Panc1 (cell line): ENCODE measurements around the gene CPS1. TPM values are rescaled to one million over a fixed set of nuclear protein-coding genes. Genes with fewer than 3 reads are reported as not detected.

Experiments
- ATAC-seq: fragments of 200-7000 bp; cut with Tn5 transposase; 2 replicates; pipeline ENCODE4 v1.9.1; 2020; ENCODE audit warnings: mild to moderate bottlenecking, moderate library complexity
- BruUV-seq: library from RNA; stranded (reverse); fragments of 400-500 nt; replicated peaks from 2 replicates; lab custom pipeline; 2021; lab: Mats Ljungman, UMichigan
- CTCF ChIA-PET: fragments of 300-600 bp; sonication (Branson Sonifier 250); formaldehyde crosslinking; loops from one replicate; lab custom pipeline; 2022; ENCODE audit warnings: antibody characterized with exemption; lab: Charles Lee
- POLR2A ChIA-PET: fragments of 300-600 bp; sonication (Branson Sonifier 250); formaldehyde crosslinking; loops from one replicate; lab custom pipeline; 2022; ENCODE audit warnings: antibody characterized with exemption; lab: Charles Lee
- DNase-seq: peaks from one replicate; pipeline ENCODE4 v3.0.0-alpha.2; 2010; ENCODE audit warnings: low read depth, low spot score
- H3K27ac ChIP-seq: 2 replicates; pipeline ENCODE4 v1.5.1; 2011; ENCODE audit warnings: mild to moderate bottlenecking, low read length, inconsistent platforms
- H3K27me3 ChIP-seq: fragments of 200-500 bp; sonication (Bioruptor generic); 2 replicates; pipeline ENCODE4 v1.6.0; 2014; ENCODE audit warnings: low read length, inconsistent platforms; ENCODE audit not compliant: control insufficient read depth, insufficient read depth
- H3K36me3 ChIP-seq: fragments of 200-500 bp; sonication (Bioruptor generic); 2 replicates; pipeline ENCODE4 v1.5.1; 2014; ENCODE audit warnings: inconsistent platforms, mild to moderate bottlenecking, low read length, moderate library complexity; ENCODE audit not compliant: control insufficient read depth, insufficient read depth
- H3K4me1 ChIP-seq: 2 replicates; pipeline ENCODE4 v1.5.1; 2011; ENCODE audit warnings: inconsistent platforms, mild to moderate bottlenecking, low read length, moderate library complexity; ENCODE audit not compliant: control insufficient read depth, insufficient read depth
- H3K4me3 ChIP-seq, 2 experiments: 2 replicates each; pipeline ENCODE4 v1.5.1; 2011 to 2012; ENCODE audit warnings: low read depth in 2 of 2, low read length in 2 of 2, mild to moderate bottlenecking in 2 of 2, inconsistent platforms in 1 of 2, moderate library complexity in 1 of 2
- H3K9me3 ChIP-seq: fragments of 200-500 bp; sonication (Bioruptor generic); 2 replicates; pipeline ENCODE4 v1.5.1; 2014; ENCODE audit warnings: low read depth, mild to moderate bottlenecking, inconsistent platforms, low read length, moderate library complexity; ENCODE audit not compliant: control insufficient read depth, insufficient read depth
- POLR2AphosphoS5 ChIP-seq: IDR thresholded peaks from 2 replicates; pipeline ENCODE4 v1.6.1; 2012; ENCODE audit warnings: mild to moderate bottlenecking, low read depth, low read length, moderate library complexity
- SIN3A ChIP-seq: IDR thresholded peaks from 2 replicates; pipeline ENCODE4 v1.6.1; 2012; ENCODE audit warnings: low read depth, mild to moderate bottlenecking, low read length, moderate library complexity, borderline replicate concordance; ENCODE audit not compliant: insufficient read depth
- TCF7L2 ChIP-seq: IDR thresholded peaks from 2 replicates; pipeline ENCODE4 v1.6.1; 2011; ENCODE audit warnings: mild to moderate bottlenecking, low read depth, low read length, inconsistent platforms
- in situ Hi-C: cut with HindIII; loops from 2 replicates; pipeline ENCODE4 v1.10.0; 2016; ENCODE audit warnings: low sequenced_read_pairs, low pct_unique_long_range_greater_than_20kb
- intact Hi-C: fragments of 100-400 bp; cut with micrococcal nuclease; formaldehyde crosslinking; loops from one replicate; pipeline ENCODE4 v1.10.0; 2022; ENCODE audit not compliant: unreplicated experiment
- total RNA-seq: library from RNA; stranded (reverse); gene quantifications from one replicate; pipeline ENCODE4 v1.2.1, GENCODE V29; 2021; ENCODE audit not compliant: unreplicated experiment
- TF ChIP-seq, protein P1 (sequence below): fragments of 450-650 bp; IDR thresholded peaks from 2 replicates; pipeline ENCODE4 v1.5.1; 2017; ENCODE audit warnings: mild to moderate bottlenecking
- TF ChIP-seq, protein P2 (sequence below), 2 experiments: IDR thresholded peaks; 2 replicates each; pipeline ENCODE4 v1.6.1; 2011 to 2012; ENCODE audit warnings: low read depth in 2 of 2, control low read depth in 1 of 2, low read length in 1 of 2, mild to moderate bottlenecking in 1 of 2, moderate library complexity in 1 of 2; ENCODE audit not compliant: insufficient read depth in 1 of 2

The CPS1 gene
- total RNA-seq, 1 experiment from 2014 or later: 5.1 TPM

DNA sequence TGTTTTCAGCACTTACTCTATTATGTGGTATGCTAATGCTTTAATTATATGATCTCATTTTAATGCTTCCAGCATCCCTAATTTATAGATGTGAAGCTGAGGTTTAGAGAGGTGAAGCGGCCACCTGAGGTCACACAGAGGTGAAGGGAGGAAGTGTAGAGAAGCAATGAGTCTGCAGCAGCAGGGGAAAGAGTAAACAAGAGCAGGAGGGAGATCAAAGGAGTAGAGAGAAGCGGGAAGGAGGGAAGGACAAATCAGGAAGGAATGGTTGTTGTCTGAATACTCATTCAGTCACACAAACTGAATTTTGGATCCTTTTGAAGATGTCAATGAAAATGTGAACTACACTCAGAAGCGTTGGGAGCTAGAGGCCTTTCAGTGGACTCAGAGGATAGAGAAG, 130.0 kb downstream of the CPS1 start:
- in situ Hi-C loops: no loop called here
- POLR2A ChIA-PET: no interaction called here
- CTCF ChIA-PET: no interaction called here

GRCh38 chr2:210687786-210688470, 131.5 kb downstream of the CPS1 start:
- TF ChIP-seq POLR2AphosphoS5: no peak
- no peak for TF ChIP-seq TCF7L2
- H3K27ac ChIP-seq: no peak overlapping the region
- in situ Hi-C loops (no loop called here), intact Hi-C loops (no loop called here)
- ChIA-PET POLR2A (no interaction called here), CTCF (no interaction called here)
- H3K4me3 ChIP-seq: no peak overlapping the region
- H3K27me3 ChIP-seq: no peaks in the 10 kb centered on the region
- H3K4me1 ChIP-seq: no peaks in the 10 kb centered on the region
- DNase-seq: no peak
- BruUV-seq: no TSS peak
- H3K36me3 ChIP-seq: no peaks in the 10 kb centered on the region
- ATAC-seq: no peak
- H3K9me3 ChIP-seq: no peaks in the 10 kb centered on the region

More for the DNA sequence above, 130.0 kb downstream of the CPS1 start:
- no peaks in the 10 kb centered on the region for H3K4me1 ChIP-seq
- no peaks in the 10 kb centered on the region for H3K9me3 ChIP-seq
- H3K36me3 ChIP-seq: no peaks in the 10 kb centered on the region
- BruUV-seq: no TSS peak
- ATAC-seq (no peak), DNase-seq (no peak)
- no peaks in the 10 kb centered on the region for H3K27me3 ChIP-seq
- no peak overlapping the region for H3K4me3 ChIP-seq
- intact Hi-C loops: no loop called here
- no peak overlapping the region for H3K27ac ChIP-seq
- TF ChIP-seq, protein P1, sequence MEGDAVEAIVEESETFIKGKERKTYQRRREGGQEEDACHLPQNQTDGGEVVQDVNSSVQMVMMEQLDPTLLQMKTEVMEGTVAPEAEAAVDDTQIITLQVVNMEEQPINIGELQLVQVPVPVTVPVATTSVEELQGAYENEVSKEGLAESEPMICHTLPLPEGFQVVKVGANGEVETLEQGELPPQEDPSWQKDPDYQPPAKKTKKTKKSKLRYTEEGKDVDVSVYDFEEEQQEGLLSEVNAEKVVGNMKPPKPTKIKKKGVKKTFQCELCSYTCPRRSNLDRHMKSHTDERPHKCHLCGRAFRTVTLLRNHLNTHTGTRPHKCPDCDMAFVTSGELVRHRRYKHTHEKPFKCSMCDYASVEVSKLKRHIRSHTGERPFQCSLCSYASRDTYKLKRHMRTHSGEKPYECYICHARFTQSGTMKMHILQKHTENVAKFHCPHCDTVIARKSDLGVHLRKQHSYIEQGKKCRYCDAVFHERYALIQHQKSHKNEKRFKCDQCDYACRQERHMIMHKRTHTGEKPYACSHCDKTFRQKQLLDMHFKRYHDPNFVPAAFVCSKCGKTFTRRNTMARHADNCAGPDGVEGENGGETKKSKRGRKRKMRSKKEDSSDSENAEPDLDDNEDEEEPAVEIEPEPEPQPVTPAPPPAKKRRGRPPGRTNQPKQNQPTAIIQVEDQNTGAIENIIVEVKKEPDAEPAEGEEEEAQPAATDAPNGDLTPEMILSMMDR: no peak
- TF ChIP-seq SIN3A (no peak), TCF7L2 (no peak), POLR2AphosphoS5 (no peak)
- TF ChIP-seq, protein P2, sequence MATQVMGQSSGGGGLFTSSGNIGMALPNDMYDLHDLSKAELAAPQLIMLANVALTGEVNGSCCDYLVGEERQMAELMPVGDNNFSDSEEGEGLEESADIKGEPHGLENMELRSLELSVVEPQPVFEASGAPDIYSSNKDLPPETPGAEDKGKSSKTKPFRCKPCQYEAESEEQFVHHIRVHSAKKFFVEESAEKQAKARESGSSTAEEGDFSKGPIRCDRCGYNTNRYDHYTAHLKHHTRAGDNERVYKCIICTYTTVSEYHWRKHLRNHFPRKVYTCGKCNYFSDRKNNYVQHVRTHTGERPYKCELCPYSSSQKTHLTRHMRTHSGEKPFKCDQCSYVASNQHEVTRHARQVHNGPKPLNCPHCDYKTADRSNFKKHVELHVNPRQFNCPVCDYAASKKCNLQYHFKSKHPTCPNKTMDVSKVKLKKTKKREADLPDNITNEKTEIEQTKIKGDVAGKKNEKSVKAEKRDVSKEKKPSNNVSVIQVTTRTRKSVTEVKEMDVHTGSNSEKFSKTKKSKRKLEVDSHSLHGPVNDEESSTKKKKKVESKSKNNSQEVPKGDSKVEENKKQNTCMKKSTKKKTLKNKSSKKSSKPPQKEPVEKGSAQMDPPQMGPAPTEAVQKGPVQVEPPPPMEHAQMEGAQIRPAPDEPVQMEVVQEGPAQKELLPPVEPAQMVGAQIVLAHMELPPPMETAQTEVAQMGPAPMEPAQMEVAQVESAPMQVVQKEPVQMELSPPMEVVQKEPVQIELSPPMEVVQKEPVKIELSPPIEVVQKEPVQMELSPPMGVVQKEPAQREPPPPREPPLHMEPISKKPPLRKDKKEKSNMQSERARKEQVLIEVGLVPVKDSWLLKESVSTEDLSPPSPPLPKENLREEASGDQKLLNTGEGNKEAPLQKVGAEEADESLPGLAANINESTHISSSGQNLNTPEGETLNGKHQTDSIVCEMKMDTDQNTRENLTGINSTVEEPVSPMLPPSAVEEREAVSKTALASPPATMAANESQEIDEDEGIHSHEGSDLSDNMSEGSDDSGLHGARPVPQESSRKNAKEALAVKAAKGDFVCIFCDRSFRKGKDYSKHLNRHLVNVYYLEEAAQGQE (IDR thresholded peaks at IDR 0.05; ENCODE audit: insufficient read depth in 1 of 2, low read depth in 2 of 2, low read length in 1 of 2): no peak

- Histone ChIP-seq H3K9me3 (no peaks in the 10 kb centered on the region), H3K27me3 (no peaks in the 10 kb centered on the region), H3K4me1 (no peaks in the 10 kb centered on the region), H3K27ac (no peak overlapping the region), H3K4me3 (no peak overlapping the region), H3K36me3 (no peaks in the 10 kb centered on the region)
- ChIA-PET CTCF (no interaction called here), POLR2A (no interaction called here)
- intact Hi-C loops: no loop called here
- no peak for ATAC-seq
- DNase-seq: no peak
- BruUV-seq: no TSS peak
- in situ Hi-C loops: no loop called here
- no peak for TF ChIP-seq POLR2AphosphoS5
- TF ChIP-seq, protein P2 (IDR thresholded peaks at IDR 0.05; ENCODE audit: insufficient read depth in 1 of 2, low read depth in 2 of 2, low read length in 1 of 2): no peak
- TF ChIP-seq, protein P1: no peak
- TF ChIP-seq TCF7L2: no peak
Measured at GRCh38 chr2:210707900-210708299, 151.5 kb downstream of the CPS1 start.
